NOMO-1 treated with DMSO at 0.1 percent for 48 hours (cell line): ENCODE measurements around the gene SLC4A3.

Source experiments
- DNase-seq: peaks from one replicate; lab custom pipeline; 2025; ENCODE audit not compliant: unreplicated experiment; lab: John Stamatoyannopoulos, UW

Gene SLC4A3, protein sequence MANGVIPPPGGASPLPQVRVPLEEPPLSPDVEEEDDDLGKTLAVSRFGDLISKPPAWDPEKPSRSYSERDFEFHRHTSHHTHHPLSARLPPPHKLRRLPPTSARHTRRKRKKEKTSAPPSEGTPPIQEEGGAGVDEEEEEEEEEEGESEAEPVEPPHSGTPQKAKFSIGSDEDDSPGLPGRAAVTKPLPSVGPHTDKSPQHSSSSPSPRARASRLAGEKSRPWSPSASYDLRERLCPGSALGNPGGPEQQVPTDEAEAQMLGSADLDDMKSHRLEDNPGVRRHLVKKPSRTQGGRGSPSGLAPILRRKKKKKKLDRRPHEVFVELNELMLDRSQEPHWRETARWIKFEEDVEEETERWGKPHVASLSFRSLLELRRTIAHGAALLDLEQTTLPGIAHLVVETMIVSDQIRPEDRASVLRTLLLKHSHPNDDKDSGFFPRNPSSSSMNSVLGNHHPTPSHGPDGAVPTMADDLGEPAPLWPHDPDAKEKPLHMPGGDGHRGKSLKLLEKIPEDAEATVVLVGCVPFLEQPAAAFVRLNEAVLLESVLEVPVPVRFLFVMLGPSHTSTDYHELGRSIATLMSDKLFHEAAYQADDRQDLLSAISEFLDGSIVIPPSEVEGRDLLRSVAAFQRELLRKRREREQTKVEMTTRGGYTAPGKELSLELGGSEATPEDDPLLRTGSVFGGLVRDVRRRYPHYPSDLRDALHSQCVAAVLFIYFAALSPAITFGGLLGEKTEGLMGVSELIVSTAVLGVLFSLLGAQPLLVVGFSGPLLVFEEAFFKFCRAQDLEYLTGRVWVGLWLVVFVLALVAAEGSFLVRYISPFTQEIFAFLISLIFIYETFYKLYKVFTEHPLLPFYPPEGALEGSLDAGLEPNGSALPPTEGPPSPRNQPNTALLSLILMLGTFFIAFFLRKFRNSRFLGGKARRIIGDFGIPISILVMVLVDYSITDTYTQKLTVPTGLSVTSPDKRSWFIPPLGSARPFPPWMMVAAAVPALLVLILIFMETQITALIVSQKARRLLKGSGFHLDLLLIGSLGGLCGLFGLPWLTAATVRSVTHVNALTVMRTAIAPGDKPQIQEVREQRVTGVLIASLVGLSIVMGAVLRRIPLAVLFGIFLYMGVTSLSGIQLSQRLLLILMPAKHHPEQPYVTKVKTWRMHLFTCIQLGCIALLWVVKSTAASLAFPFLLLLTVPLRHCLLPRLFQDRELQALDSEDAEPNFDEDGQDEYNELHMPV

DNA sequence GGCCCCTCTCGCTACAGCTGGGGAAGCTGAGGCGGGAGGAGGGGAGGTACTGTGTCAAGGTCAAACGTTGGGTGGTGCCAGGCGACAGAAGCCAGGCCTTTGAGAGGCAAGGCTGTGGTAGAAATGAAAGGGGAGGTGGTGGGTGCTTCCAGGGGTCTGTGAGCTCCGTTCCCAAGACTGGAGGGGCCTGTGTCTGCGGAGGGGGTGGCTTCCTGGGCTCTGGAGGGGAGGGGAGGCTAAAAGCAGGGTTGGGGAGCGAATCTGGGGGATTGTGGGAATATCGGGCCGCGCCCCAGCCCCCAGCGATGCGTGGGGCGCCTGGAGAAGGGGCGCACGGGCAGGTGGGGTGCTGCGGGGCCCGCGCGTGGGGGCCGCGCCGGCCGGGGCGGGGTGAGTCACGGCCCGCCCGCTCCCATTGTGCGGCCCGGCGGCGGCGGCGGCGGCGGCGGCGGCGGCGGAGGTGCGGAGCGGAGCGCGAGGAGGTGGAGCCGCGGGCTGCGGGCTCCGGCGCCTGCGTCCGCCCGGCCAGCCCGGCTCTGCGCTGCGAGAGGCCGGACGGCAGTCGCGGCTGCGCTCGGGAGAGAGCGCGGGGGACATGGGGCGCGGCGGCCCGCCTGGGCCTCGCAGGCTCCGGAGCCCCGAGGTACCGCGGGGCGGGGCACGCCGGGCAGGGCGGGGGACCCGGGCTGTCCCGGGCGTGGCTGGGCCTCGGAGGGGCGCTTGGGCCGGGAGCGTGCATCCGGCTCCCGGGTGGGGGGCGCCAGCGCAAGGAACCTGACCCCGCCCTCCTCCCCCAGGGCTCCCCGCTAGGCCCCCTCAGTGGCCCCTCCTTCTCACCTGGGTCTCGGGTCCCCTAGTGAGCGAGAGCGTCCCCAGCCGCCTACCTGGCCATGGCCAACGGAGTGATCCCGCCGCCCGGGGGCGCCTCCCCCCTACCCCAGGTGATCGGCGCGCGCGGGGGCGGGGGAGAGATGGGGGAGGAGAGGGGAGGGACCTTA lies at the start of gene SLC4A3:
Gene SLC4A3, plus strand, starts transcription at position 528 of the 998 bp plus-strand sequence. Its CDS starts 363 bp downstream, at position 891.
- no peak for DNase-seq

DNA sequence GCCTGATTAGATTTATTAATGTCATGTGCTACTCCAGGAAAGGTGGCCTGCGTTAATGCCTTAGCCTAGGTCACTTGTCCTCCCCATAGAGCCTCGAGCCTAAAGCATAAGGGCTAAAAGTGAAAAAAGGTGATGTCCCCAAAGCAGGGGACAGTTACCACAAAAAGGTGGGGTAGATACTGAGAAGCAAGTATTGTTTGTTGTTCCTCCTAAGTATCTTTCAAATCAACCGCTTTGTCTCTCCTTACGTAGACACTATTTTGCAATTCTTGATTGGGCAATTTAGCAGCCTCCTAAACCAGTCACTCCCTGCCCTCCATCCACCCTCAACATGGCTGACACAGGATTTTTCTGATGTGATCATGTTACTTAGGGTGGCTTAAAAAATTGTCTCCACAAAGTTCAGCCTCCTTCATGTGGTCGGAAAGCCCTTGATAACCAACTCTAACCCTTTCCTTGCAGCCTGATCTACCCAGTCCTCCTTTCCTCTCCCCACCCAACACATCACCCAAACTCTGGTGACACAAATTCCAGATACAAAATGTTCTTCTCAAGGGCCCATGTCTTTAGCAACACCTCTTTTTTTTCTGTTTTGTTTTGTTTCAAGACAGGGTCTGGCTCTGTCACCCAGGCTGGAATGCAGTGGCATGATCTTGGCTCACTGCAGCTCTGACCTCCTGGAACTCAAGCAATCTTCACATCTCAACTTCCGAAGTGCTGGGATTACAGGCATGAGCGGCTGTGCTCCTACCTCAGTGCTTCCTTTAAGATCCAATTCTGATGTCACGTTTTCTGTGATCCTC lies 48.4 kb upstream of the SLC4A3 start:
- peak; percentile 87 for DNase-seq

DNA sequence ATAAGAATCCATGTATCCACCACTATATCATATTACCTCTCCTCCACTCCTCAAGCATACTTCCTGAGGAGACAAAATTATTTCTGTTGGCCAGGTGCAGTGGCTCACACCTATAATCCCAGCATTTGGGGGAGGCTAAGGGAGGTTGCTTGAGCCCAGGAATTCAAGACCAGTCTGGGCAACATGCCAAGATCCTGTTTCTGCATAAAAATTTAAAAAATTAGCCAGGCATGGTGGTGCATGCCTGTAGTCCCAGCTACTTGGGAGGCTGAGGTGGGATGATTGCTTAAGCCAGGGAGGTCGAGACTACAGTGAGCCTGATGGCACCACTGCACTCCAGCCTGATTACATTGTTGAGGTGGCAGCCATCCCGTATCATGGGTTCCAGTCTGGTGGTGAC lies 46.1 kb upstream of the SLC4A3 start:
- DNase-seq = no peak

DNA sequence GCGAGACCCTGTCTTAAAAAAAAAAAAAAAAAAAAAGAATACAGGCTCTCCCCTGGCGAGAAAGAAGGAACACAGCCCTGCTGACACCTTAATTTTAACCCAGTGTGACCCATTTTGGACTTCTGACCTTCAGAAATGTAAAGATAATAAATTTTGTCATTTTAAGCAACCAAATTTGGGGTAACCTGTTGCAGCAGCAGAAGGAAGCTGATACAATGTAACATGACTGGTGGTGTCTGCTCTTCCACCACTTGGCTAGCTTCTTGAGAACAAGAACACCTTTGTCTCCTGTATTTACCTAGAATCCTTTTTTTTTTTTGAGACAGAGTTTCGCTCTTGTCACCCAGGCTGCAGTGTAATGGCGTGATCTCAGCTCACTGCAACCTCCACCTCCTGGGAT lies 36.3 kb upstream of the SLC4A3 start:
- no peak for DNase-seq

DNA sequence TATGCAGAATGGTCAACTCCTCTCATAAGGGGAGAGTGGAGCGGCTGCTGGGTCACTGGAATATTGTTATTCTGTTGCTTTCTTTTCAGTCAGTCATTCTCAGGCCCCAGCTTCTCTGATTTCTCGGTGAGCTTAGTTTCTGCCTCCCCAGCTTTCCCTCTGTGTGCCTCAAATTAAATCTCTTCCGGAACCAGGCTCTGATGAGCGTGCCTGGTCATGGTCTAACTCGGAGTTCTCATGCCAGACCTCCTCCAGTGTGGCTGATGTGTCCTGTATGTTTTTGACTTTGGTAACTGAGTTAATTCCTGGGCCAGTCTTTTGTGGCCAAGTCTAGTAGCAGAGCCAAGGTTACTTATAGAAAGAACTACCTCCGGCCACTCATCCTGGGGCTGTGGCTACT lies 34.7 kb upstream of the SLC4A3 start:
- no peak for DNase-seq

DNA sequence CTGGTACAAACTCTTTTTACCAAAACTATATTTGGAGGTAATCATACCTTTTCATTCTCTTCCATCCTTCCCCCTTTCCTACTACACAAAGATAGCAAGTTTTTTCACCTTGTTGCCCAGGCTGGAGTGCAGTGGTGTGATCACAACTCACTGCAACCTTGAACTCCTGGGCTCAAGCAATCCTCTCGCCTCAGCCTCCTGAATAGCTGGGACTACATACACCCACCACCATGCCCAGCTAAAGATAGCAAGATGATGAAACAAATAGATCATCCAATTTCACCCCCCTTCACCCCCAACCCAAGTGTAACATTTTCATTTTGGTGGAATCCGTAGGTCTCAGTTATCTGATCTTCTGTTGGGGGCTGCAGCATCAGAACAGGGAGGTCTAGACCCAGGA lies 34.3 kb upstream of the SLC4A3 start:
- DNase-seq = no peak

DNA sequence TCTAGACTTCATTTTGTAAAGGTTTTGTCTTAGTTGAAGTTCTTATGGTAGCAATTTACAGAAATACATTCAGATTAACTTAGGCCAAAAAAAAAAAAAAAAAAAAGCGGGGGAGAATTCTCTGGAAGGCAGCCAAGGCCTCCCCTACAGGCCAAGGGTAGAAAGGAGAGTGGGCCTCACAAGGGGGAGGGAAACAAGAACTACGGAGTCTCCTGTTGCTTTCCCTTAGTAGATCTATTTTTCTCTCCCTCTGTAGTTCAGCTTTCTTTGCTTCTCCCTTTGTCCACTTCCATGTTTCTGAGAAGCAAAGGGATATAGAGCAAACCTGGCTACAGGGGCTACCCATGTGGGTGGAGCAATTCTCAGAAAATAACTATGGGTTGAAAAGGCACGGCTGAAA lies 32.2 kb upstream of the SLC4A3 start:
- DNase-seq = no peak

DNA sequence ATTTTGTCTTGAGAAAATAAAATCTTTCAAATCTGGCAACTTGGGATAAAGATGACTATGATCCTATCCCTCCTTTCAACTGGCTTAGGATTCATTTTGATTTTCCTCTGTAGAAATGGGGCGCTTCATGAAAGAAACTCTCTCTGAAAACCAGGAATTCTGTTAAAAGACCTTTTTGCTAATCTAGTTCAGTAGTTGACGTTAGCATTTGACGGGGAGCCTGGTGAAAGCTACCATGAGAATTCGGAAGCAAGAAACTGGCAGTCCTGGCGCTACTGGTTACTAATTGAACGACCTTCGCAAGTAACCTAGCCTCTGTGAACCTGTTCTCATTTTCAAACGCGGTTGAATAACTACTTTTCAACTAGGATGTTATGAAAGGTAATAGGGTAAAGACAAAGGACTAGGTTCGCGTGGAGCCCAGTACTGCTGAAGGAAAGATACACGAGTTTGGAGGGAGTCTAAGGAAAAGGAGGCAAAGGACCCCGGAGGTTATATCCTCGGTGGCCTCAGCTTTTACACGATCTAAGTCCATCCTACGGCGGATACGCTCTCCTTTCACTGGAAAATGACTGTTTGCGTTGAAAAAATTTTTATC lies 30.4 kb upstream of the SLC4A3 start:
- peak; percentile 54 for DNase-seq

DNA sequence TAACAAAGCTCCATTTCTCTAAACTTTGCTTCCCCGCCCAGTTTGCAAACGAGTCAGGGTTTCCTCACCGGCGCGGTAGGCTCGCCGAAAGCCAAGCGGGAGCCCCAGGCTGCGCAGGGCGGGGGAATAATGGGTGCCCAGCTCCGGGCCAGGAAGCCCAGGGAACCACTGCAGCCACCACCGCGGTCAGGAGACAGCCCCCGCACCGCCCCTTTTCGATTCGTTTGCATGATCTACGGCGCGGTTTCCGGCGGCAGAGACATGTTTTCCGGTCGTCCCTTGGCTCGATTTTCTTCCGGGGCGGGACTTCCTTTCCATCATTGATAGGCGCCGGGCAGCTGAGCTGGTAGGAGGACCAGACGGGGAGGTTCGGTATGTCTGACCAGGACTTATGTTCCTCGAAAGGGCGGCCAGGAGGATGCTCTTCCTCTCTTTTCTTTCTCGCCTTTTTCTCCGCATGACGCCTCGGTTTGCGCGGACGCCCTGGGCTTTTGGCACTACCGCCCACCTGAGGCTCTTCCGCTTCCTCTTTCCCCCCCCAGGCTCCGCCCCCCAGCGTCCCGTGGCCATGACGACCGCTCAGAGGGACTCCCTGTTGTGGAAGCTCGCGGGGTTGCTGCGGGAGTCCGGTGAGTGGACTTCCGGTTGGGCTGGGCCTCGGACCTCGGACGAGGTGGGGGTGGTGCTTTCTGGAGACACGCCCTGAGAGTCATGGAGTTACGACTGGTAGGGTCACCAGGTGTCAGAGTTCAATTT lies 29.7 kb upstream of the SLC4A3 start, which contains the start of gene STK11IP:
Gene STK11IP, plus strand, starts transcription at position 306 of the 756 bp plus-strand sequence. Its CDS starts 263 bp downstream, at position 569.
- peak; percentile 96 for DNase-seq

DNA sequence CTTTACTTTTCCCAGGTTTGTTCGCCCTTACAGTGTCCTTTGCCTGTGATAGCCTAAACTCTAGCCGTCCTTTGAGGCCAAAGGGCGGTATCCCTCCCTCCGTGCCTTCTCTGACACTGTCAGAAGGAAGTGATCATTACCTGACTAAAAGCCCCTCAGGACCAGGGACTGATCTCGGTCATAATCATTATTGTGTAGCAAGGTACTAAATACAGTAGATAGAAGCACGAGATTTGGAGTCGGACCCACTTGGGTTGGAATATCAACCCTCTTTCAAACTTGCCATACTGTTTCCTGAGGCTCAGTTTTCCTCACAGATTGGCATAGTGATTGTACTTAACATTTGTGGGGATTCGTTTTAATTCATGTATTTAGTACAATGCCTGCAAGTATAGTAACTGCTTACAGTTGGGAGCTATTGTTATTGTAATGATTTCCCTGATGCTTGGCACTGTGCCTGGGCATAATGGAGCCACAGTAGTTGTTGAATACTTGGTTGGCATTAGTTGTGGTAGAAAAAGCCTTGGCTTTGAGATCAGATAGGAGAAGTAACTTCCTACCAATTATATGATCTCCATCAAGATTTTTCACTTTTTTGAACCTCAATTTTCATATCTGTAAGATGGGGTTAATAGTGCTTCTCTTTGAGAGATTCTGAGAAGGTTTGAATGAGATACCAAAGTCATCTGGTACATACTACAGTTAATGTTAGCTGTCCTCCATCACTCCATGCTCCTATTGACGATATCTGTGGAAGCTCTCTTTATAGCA lies 28.9 kb upstream of the SLC4A3 start:
- DNase-seq = no peak

DNA sequence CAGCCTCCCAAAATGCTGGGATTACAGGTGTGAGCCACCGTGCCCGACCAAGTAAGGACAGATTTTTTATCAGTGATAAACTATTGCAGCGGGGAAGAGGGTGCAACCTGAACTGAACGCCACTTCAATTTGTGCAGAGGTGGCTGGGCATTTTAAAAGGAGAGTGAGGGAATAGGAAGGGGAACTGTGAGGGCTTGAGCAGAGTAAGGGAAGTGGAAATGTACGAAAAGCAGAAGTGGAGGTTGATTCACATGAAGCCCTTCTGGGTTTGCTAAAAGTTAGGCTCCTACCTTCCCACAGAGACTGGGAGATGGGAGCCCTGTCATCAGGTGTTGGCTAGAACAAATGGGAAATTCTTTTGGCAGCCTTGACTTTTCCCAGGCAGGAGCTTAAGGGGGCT lies 23.7 kb upstream of the SLC4A3 start:
- peak; percentile 89 for DNase-seq

DNA sequence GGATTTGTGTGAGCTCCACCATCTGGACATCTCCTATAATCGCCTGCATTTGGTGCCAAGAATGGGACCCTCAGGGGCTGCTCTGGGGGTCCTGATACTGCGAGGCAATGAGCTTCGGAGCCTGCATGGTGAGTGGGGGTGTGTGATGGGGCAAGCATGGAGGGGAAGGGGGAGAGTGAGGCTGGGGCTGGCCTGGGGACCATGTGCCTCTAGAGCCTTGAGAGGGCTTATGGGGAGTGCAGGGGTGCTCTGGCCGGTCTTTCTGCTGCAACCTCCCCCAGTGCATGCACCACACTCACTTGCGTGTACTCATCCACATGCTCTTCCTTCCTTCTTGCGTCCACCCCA lies 21.8 kb upstream of the SLC4A3 start:
- DNase-seq = no peak

DNA sequence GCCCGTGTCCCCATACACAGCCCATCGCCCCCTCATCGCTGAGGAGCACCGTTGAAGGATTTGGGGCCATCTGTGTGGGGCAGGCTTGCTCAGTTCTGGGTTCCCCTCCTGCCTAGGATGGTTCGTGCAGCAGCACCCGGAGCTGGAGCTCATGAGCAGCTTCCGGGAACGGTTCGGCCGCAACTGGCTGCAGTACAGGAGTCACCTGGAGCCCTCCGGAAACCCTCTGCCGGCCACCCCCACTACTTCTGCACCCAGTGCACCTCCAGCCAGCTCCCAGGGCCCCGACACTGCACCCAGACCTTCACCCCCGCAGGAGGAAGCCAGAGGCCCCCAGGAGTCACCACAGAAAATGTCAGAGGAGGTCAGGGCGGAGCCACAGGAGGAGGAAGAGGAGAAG lies 19.5 kb upstream of the SLC4A3 start:
- DNase-seq = no peak

DNA sequence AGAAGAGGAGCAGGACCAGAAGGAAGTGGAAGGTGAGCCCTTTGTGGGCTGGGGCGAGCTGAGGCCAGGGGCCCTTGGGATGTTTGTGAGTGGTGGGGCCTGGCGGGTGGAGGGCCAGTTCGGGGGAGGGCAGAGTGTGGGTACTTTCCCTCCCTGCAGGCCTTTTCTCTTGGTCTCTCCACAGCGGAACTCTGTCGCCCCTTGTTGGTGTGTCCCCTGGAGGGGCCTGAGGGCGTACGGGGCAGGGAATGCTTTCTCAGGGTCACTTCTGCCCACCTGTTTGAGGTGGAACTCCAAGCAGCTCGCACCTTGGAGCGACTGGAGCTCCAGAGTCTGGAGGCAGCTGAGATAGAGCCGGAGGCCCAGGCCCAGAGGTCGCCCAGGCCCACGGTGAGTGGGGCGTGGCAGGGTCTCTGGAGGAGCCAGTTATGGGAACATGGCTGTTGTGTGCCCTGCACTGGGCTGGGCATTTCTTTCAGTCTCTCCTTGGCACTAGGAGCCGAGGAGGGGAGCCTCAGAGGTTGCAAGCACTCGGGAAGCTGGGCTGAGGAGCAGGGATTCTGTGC lies 18.9 kb upstream of the SLC4A3 start:
- no peak for DNase-seq

DNA sequence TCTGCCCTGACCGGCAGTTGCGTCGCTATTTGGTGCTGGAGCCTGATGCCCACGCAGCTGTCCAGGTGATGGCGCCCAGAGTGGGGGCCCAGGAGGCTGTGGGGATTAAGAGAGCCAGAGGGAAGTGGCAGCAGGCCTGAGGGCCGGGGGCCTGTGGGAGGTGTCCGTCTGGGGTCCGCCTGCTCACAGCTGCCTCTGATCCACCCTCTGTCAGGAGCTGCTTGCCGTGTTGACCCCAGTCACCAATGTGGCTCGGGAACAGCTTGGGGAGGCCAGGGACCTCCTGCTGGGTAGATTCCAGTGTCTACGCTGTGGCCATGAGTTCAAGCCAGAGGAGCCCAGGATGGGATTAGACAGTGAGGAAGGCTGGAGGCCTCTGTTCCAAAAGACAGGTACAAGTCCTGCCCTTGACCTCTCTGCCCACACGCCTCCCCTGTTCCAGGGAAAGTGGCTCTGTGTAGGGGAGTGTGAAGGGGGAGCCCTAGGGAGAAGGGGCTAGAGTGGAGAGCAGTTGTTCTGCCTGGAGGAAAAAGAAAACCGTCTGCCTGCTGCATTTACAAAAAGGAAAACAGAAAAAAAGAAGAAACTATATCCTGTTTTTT lies 18.2 kb upstream of the SLC4A3 start:
- no peak for DNase-seq

DNA sequence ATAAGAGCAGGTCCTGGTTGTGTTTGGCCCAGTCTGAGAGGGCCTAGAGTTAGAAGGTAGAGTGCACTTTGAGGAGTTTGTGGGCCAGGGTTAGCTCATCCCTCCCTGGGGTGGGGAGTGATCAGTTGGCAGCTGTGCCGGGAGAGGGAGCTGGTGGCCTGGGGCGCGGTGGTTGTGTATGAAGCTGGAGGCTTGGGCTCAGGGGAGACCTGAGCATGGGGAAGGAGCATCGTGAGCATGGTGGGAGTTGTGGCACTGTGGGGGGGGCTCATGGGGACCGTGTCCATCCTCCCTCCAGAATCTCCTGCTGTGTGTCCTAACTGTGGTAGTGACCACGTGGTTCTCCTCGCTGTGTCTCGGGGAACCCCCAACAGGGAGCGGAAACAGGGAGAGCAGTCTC lies 16.1 kb upstream of the SLC4A3 start:
- no peak for DNase-seq
